ENCODE results near the gene SUMO3.

SUMO3 gene

GRCh38 chr21:44765231-44766013, 52.4 kb downstream of the SUMO3 start:
- Histone ChIP-seq H3K4me2 (ENCODE audit: low read length) (no peak overlapping the region), H3K27ac (ENCODE audit: low read depth, low read length) (no peak overlapping the region)

DNA sequence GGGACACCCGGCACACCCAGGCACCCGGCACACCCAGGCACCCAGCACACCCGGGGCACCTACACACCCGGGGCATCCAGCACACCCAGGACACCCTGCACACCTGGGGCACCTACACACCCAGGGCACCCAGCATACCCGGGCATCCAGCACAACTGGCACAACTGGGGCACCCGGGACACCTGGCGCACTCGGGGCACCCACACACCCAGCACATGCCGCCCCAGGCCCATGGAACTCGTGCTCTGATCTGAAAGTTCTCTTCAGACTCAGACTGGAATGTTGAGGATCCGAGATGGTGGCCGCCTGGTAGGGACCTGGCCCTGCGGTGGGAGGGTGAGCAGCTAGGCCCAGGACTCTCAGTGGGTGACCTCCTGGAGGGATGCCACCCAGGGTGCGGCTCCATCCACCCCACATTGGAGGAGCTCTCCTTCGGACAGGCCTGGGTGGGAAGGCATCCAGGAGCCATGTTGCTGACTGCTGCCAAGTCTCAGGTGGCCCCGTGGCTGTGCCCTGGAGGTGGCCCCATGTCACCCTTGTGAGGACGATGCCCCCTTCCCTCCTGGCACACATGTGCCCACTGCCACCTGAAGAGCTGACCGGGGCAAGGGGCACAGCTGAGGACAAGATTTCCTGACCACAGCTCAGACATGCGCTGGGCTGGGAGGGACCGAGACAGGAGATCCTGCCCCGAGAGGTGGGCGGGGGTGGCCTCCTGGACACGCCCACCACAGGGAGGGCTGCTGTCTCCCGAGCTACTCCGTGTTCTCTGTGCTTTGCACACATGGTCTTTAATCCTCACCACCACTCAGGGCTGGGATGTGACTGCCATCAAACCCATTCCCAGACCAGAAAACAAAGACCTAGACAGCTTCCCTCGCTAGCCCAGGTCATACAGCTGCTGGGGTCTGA, 53.3 kb downstream of the SUMO3 start:
- Histone ChIP-seq H3K36me3 (ENCODE audit: control insufficient read depth, low read length) (peaks cover 3% of the 10 kb centered on the region; the same call in 1 of the 2 replicates), H4K20me1 (ENCODE audit: control insufficient read depth, insufficient read depth, low read depth, low read length) (no peaks in the 10 kb centered on the region), H3K27ac (ENCODE audit: low read depth, low read length) (no peak overlapping the region), H3K27me3 (ENCODE audit: control insufficient read depth, low read length) (no peaks in the 10 kb centered on the region), H3K9me3 (ENCODE audit: control insufficient read depth, insufficient read depth, low read length) (no peaks in the 10 kb centered on the region), H3K79me2 (ENCODE audit: control insufficient read depth, low read length) (no peaks in the 10 kb centered on the region), H3K4me3 (ENCODE audit: low read length) (no peak overlapping the region), H3K4me1 (ENCODE audit: control insufficient read depth, low read length) (no peaks in the 10 kb centered on the region), H3K4me2 (ENCODE audit: low read length) (no peak overlapping the region), H3F3A (ENCODE audit: control insufficient read depth, insufficient read depth) (no peaks in the 10 kb centered on the region), H3K9me2 (replicated peaks; ENCODE audit: control insufficient read depth, low read length) (no peaks in the 10 kb centered on the region)
- TF ChIP-seq, protein P1, sequence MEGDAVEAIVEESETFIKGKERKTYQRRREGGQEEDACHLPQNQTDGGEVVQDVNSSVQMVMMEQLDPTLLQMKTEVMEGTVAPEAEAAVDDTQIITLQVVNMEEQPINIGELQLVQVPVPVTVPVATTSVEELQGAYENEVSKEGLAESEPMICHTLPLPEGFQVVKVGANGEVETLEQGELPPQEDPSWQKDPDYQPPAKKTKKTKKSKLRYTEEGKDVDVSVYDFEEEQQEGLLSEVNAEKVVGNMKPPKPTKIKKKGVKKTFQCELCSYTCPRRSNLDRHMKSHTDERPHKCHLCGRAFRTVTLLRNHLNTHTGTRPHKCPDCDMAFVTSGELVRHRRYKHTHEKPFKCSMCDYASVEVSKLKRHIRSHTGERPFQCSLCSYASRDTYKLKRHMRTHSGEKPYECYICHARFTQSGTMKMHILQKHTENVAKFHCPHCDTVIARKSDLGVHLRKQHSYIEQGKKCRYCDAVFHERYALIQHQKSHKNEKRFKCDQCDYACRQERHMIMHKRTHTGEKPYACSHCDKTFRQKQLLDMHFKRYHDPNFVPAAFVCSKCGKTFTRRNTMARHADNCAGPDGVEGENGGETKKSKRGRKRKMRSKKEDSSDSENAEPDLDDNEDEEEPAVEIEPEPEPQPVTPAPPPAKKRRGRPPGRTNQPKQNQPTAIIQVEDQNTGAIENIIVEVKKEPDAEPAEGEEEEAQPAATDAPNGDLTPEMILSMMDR (IDR thresholded peaks at IDR 0.05; ENCODE audit: low read depth, low read length, poor library complexity, severe bottlenecking): no peak
- no peak for TF ChIP-seq EZH2phosphoT487 (IDR thresholded peaks at IDR 0.05; ENCODE audit: borderline replicate concordance, low read length)

More at GRCh38 chr21:44765231-44766013, 52.4 kb downstream of the SUMO3 start:
- peaks cover 8% of the 10 kb centered on the region; the same call in 1 of the 2 replicates for H3K36me3 ChIP-seq (ENCODE audit: control insufficient read depth, low read length)
- no peaks in the 10 kb centered on the region for H3K27me3 ChIP-seq (ENCODE audit: control insufficient read depth, low read length)
- H3K4me1 ChIP-seq (ENCODE audit: control insufficient read depth, low read length): no peaks in the 10 kb centered on the region
- H3K79me2 ChIP-seq (ENCODE audit: control insufficient read depth, low read length): no peaks in the 10 kb centered on the region
- no peaks in the 10 kb centered on the region for H3K9me3 ChIP-seq (ENCODE audit: control insufficient read depth, insufficient read depth, low read length)
- no peak overlapping the region for H3K4me3 ChIP-seq (ENCODE audit: low read length)
- TF ChIP-seq, protein P1 (IDR thresholded peaks at IDR 0.05; ENCODE audit: low read depth, low read length, poor library complexity, severe bottlenecking): no peak
- no peak for TF ChIP-seq EZH2phosphoT487 (IDR thresholded peaks at IDR 0.05; ENCODE audit: borderline replicate concordance, low read length)
- no peaks in the 10 kb centered on the region for H3K9me2 ChIP-seq (replicated peaks; ENCODE audit: control insufficient read depth, low read length)
- H4K20me1 ChIP-seq (ENCODE audit: control insufficient read depth, insufficient read depth, low read depth, low read length): no peaks in the 10 kb centered on the region
- no peaks in the 10 kb centered on the region for H3F3A ChIP-seq (ENCODE audit: control insufficient read depth, insufficient read depth)

- no peaks in the 10 kb centered on the region for H3K4me1 ChIP-seq (ENCODE audit: control insufficient read depth, low read length)
- TF ChIP-seq EZH2phosphoT487 (IDR thresholded peaks at IDR 0.05; ENCODE audit: borderline replicate concordance, low read length): no peak
- TF ChIP-seq, protein P1 (IDR thresholded peaks at IDR 0.05; ENCODE audit: low read depth, low read length, poor library complexity, severe bottlenecking): no peak
- peaks cover 2% of the 10 kb centered on the region; the same call in 1 of the 2 replicates for H3K36me3 ChIP-seq (ENCODE audit: control insufficient read depth, low read length)
- no peaks in the 10 kb centered on the region for H3K79me2 ChIP-seq (ENCODE audit: control insufficient read depth, low read length)
- no peak overlapping the region for H3K4me3 ChIP-seq (ENCODE audit: low read length)
- H3K27me3 ChIP-seq (ENCODE audit: control insufficient read depth, low read length): no peaks in the 10 kb centered on the region
- H3K4me2 ChIP-seq (ENCODE audit: low read length): no peak overlapping the region
- no peaks in the 10 kb centered on the region for H3F3A ChIP-seq (ENCODE audit: control insufficient read depth, insufficient read depth)
- no peaks in the 10 kb centered on the region for H4K20me1 ChIP-seq (ENCODE audit: control insufficient read depth, insufficient read depth, low read depth, low read length)
- no peak overlapping the region for H3K27ac ChIP-seq (ENCODE audit: low read depth, low read length)
- H3K9me2 ChIP-seq (replicated peaks; ENCODE audit: control insufficient read depth, low read length): no peaks in the 10 kb centered on the region
- H3K9me3 ChIP-seq (ENCODE audit: control insufficient read depth, insufficient read depth, low read length): no peaks in the 10 kb centered on the region
These were observed 54.2 kb downstream of the SUMO3 start for GRCh38 chr21:44763451-44764318.

Data from DOHH2 (cell line).